ENCODE measurements around the gene CT45A2.
"Not testable (repeated sequence)": the region's sequence is repeated elsewhere in the genome, so short reads cannot be mapped to it uniquely, and the experiment has no call there.

The CT45A2 gene

DNA sequence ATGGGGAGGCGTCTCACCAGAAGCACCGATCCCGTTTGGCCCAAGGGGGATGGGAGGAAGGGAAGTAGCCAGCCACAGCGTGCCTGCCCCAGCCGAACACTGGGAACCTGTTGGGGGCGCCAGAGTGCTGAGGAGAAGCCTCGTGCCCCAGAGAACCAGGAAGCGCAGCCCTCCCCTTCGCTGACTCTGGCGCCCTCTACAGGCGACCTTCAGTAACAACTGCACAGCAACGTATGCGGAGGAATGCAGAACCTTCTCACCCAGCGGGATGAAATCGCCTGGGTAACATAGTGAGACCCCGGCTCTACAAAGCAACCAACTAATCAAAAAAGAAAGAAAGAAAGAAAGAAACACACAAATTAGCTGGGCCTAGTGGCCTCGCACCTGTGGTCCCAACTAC, at the start of gene CT45A2:
CT45A2 (minus strand) TSS at position 101 of the 400 bp plus-strand sequence. CDS start 3,747 bp downstream, outside the sequence.
- DNase-seq, result not testable (repeated sequence)

GRCh38 chrX:135854438-135854837, 34.6 kb upstream of the CT45A2 start, which contains the start of gene CT45A8:
Gene CT45A8 (minus strand): TSS chrX:135854538. CDS start chrX:135850783, 3,755 bp downstream.
- not testable (repeated sequence) for DNase-seq

DNA sequence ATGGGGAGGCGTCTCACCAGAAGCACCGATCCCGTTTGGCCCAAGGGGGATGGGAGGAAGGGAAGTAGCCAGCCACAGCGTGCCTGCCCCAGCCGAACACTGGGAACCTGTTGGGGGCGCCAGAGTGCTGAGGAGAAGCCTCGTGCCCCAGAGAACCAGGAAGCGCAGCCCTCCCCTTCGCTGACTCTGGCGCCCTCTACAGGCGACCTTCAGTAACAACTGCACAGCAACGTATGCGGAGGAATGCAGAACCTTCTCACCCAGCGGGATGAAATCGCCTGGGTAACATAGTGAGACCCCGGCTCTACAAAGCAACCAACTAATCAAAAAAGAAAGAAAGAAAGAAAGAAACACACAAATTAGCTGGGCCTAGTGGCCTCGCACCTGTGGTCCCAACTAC, 17.4 kb upstream of the CT45A2 start, which contains the start of gene CT45A7:
CT45A7 (minus strand) TSS at position 101 of the 400 bp plus-strand sequence. CDS start 3,747 bp downstream, outside the sequence.
- DNase-seq, result not testable (repeated sequence)

DNA sequence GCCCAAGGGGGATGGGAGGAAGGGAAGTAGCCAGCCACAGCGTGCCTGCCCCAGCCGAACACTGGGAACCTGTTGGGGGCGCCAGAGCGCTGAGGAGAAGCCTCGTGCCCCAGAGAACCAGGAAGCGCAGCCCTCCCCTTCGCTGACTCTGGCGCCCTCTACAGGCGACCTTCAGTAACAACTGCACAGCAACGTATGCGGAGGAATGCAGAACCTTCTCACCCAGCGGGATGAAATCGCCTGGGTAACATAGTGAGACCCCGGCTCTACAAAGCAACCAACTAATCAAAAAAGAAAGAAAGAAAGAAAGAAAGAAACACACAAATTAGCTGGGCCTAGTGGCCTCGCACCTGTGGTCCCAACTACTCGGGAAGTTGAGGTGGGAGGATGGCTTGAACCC, 17.1 kb downstream of the CT45A2 start, which contains the start of gene CT45A6:
CT45A6 (minus strand) TSS at position 101 of the 400 bp plus-strand sequence. CDS start 3,794 bp downstream, outside the sequence.
- DNase-seq, result not testable (repeated sequence)

GRCh38 chrX:135785403-135785802, 34.4 kb downstream of the CT45A2 start, which contains the start of gene CT45A5:
Gene CT45A5 (minus strand): TSS chrX:135785503. CDS start chrX:135781729, 3,774 bp downstream.
- DNase-seq, result not testable (repeated sequence)

- not testable (repeated sequence) for DNase-seq
These were observed 51.7 kb downstream of the CT45A2 start, which contains the start of gene CT45A3 for GRCh38 chrX:135768091-135768490. Gene CT45A3 (minus strand): TSS chrX:135768191. CDS start chrX:135764444, 3,747 bp downstream.
